H9 (cell line): ENCODE data around the gene SPIN1. TPM values are rescaled to one million over a fixed set of nuclear protein-coding genes. Genes with fewer than 3 reads are reported as not detected.
A peak's percentile ranks its signal among the peaks of the same experiment; 100 is the strongest.

Experiments used
- DNase-seq: peaks from one replicate; pipeline ENCODE4 v3.0.0-alpha.2; 2017
- H2AFZ ChIP-seq: one replicate; pipeline ENCODE4 v1.6.1; 2013; ENCODE audit warnings: mild to moderate bottlenecking, low read length, control low read depth, moderate library complexity
- H2AK5ac ChIP-seq: 2 replicates; pipeline ENCODE4 v1.6.1; 2013; ENCODE audit warnings: low read length, control low read depth, mixed read lengths; ENCODE audit not compliant: insufficient read length
- H2BK120ac ChIP-seq: one replicate; pipeline ENCODE4 v1.6.1; 2013; ENCODE audit warnings: low read depth, mild to moderate bottlenecking, low read length, control low read depth, inconsistent platforms; ENCODE audit not compliant: poor library complexity, severe bottlenecking
- H2BK12ac ChIP-seq: 2 replicates; pipeline ENCODE4 v1.6.1; 2013; ENCODE audit warnings: low read length, control low read depth, mixed read lengths, low read depth; ENCODE audit not compliant: insufficient read length
- H2BK15ac ChIP-seq: 2 replicates; pipeline ENCODE4 v1.6.1; 2013; ENCODE audit warnings: low read depth, low read length, control low read depth
- H2BK20ac ChIP-seq: one replicate; pipeline ENCODE4 v1.6.1; 2013; ENCODE audit warnings: low read depth, mild to moderate bottlenecking, low read length, control low read depth, inconsistent platforms; ENCODE audit not compliant: poor library complexity, severe bottlenecking
- H2BK5ac ChIP-seq: 2 replicates; pipeline ENCODE4 v1.6.1; 2013; ENCODE audit warnings: low read length, control low read depth, mixed read lengths; ENCODE audit not compliant: insufficient read length
- H3K14ac ChIP-seq: 2 replicates; pipeline ENCODE4 v1.6.1; 2013; ENCODE audit warnings: low read length, control low read depth; ENCODE audit not compliant: insufficient read depth
- H3K18ac ChIP-seq: 2 replicates; pipeline ENCODE4 v1.6.1; 2013; ENCODE audit warnings: low read depth, mild to moderate bottlenecking, mixed read lengths, low read length, control low read depth; ENCODE audit not compliant: insufficient read length
- H3K23ac ChIP-seq: 2 replicates; pipeline ENCODE4 v1.6.1; 2013; ENCODE audit warnings: low read length, control low read depth, mixed read lengths, low read depth; ENCODE audit not compliant: insufficient read length
- H3K23me2 ChIP-seq: 2 replicates; pipeline ENCODE4 v1.6.1; 2013; ENCODE audit warnings: low read depth, mild to moderate bottlenecking, mixed read lengths, low read length, control low read depth; ENCODE audit not compliant: insufficient read length, poor library complexity, severe bottlenecking
- H3K27ac ChIP-seq: 2 replicates; pipeline ENCODE4 v1.5.1; 2013; ENCODE audit warnings: low read length, control low read depth, mixed read lengths, low read depth; ENCODE audit not compliant: insufficient read length
- H3K27me3 ChIP-seq: 2 replicates; pipeline ENCODE4 v1.6.1; 2013; ENCODE audit warnings: low read length, control low read depth, inconsistent platforms; ENCODE audit not compliant: insufficient read depth
- H3K4ac ChIP-seq: 2 replicates; pipeline ENCODE4 v1.6.1; 2013; ENCODE audit warnings: low read depth, mild to moderate bottlenecking, control low read depth, inconsistent platforms, low read length, moderate library complexity
- H3K4me1 ChIP-seq: 2 replicates; pipeline ENCODE4 v1.6.1; 2013; ENCODE audit warnings: low read length, control low read depth, inconsistent platforms; ENCODE audit not compliant: insufficient read depth
- H3K4me2 ChIP-seq: 2 replicates; pipeline ENCODE4 v1.6.1; 2013; ENCODE audit warnings: low read length, control low read depth, mixed read lengths; ENCODE audit not compliant: insufficient read length, insufficient read depth
- H3K56ac ChIP-seq: 2 replicates; pipeline ENCODE4 v1.6.1; 2013; ENCODE audit warnings: low read depth, mild to moderate bottlenecking, mixed read lengths, low read length, control low read depth; ENCODE audit not compliant: insufficient read length
- H3K79me1 ChIP-seq: 2 replicates; pipeline ENCODE4 v1.6.1; 2013; ENCODE audit warnings: low read depth, mild to moderate bottlenecking, moderate library complexity, low read length, control low read depth, inconsistent platforms; ENCODE audit not compliant: insufficient read depth, poor library complexity, severe bottlenecking
- H3K79me2 ChIP-seq: 2 replicates; pipeline ENCODE4 v1.6.1; 2013; ENCODE audit warnings: low read length, control low read depth, inconsistent platforms; ENCODE audit not compliant: insufficient read depth
- H3K9ac ChIP-seq: 2 replicates; pipeline ENCODE4 v1.6.1; 2013; ENCODE audit warnings: low read length, control low read depth, mixed read lengths; ENCODE audit not compliant: insufficient read length; ENCODE audit errors: extremely low read depth
- H3K9me3 ChIP-seq: one replicate; pipeline ENCODE4 v1.6.1; 2013; ENCODE audit warnings: low read depth, low read length, inconsistent platforms; ENCODE audit not compliant: control insufficient read depth
- H3T11ph ChIP-seq: one replicate; pipeline ENCODE4 v1.6.1; 2013; ENCODE audit warnings: mild to moderate bottlenecking, low read length, control low read depth, inconsistent platforms
- H4K20me1 ChIP-seq: one replicate; pipeline ENCODE4 v1.6.1; 2013; ENCODE audit not compliant: control insufficient read depth, insufficient read length, insufficient read depth
- H4K5ac ChIP-seq: 2 replicates; pipeline ENCODE4 v1.6.1; 2013; ENCODE audit warnings: low read depth, mild to moderate bottlenecking, mixed read lengths, low read length, control low read depth; ENCODE audit not compliant: insufficient read length
- H4K8ac ChIP-seq: replicated peaks from 2 replicates; pipeline ENCODE4 v1.6.1; 2013; ENCODE audit warnings: low read length, control low read depth, mixed read lengths, low read depth; ENCODE audit not compliant: insufficient read length
- H4K91ac ChIP-seq: 2 replicates; pipeline ENCODE4 v1.6.1; 2013; ENCODE audit warnings: low read depth, mild to moderate bottlenecking, moderate library complexity, mixed read lengths, low read length, control low read depth; ENCODE audit not compliant: insufficient read length
- H3K27ac Mint-ChIP-seq, 3 experiments: 2 replicates in 2 of 3; 3 replicates in 1 of 3; pipeline ENCODE4 v1.8.0; 2020 to 2021; ENCODE audit warnings: mixed read lengths in 3 of 3, mild to moderate bottlenecking in 1 of 3, moderate library complexity in 1 of 3
- H3K27me3 Mint-ChIP-seq: 2 replicates; pipeline ENCODE4 v1.8.0; 2021; ENCODE audit warnings: low read depth, mild to moderate bottlenecking, moderate library complexity, mixed read lengths
- H3K36me3 Mint-ChIP-seq, 3 experiments: 2 replicates in 2 of 3; 3 replicates in 1 of 3; pipeline ENCODE4 v1.8.0; 2020 to 2021; ENCODE audit warnings: low read depth in 3 of 3, mixed read lengths in 3 of 3; ENCODE audit not compliant: insufficient read depth in 1 of 3
- H3K4me1 Mint-ChIP-seq, 2 experiments: 2 replicates each; pipeline ENCODE4 v1.8.0; 2020; ENCODE audit warnings: mixed read lengths in 2 of 2
- H3K4me3 Mint-ChIP-seq, 2 experiments: 2 replicates in 1 of 2; 3 replicates in 1 of 2; pipeline ENCODE4 v1.8.0; 2020 to 2021; ENCODE audit warnings: mild to moderate bottlenecking in 2 of 2, mixed read lengths in 2 of 2, moderate library complexity in 1 of 2
- H3K9me3 Mint-ChIP-seq, 2 experiments: 2 replicates in 1 of 2; 3 replicates in 1 of 2; pipeline ENCODE4 v1.8.0; 2020; ENCODE audit warnings: mild to moderate bottlenecking in 2 of 2, mixed read lengths in 2 of 2, moderate library complexity in 1 of 2
- CTCF ChIP-seq: fragments of 200-600 bp; sonication (generic); conservative IDR thresholded peaks from 3 replicates; pipeline ENCODE4 v1.8.0; 2021; ENCODE audit warnings: antibody characterized with exemption, mild to moderate bottlenecking
- WGBS: extraction: QIAGEN DNeasy Blood & Tissue Kit; methylation state at CpG from one replicate; pipeline ENCODE4 v1.1.7; 2013; ENCODE audit warnings: missing lambda C conversion rate, low lambda C conversion rate, mixed read lengths; ENCODE audit not compliant: insufficient read length; ENCODE audit errors: extremely low coverage; 5-methylcytosine and 5-hydroxymethylcytosine counted together
- total RNA-seq: library from RNA; stranded (reverse); gene quantifications from 2 replicates; pipeline ENCODE4 v1.2.1, GENCODE V29; 2021

The SPIN1 gene
- total RNA-seq, 1 experiment from 2014 or later, result 136 TPM

- Histone ChIP-seq H3K23ac (no peak overlapping the region), H3K14ac (no peak overlapping the region), H2BK15ac (no peak overlapping the region), H3T11ph (no peak overlapping the region), H3K9ac (no peak overlapping the region), H4K8ac (no peak overlapping the region), H3K27ac (no peak overlapping the region), H2BK5ac (no peak overlapping the region), H3K4me2 (no peak overlapping the region), H3K4me1 (peaks cover 5% of the 10 kb centered on the region), H4K91ac (no peak overlapping the region), H2AFZ (no peak overlapping the region), H2AK5ac (no peak overlapping the region), H3K23me2 (no peaks in the 10 kb centered on the region), H3K18ac (no peak overlapping the region), H3K79me1 (peaks cover 7% of the 10 kb centered on the region), H3K56ac (no peak overlapping the region), H2BK20ac (no peak overlapping the region), H3K27me3 (no peaks in the 10 kb centered on the region), H4K5ac (no peak overlapping the region), H3K79me2 (peaks cover 26% of the 10 kb centered on the region; the same call in 1 of the 2 replicates), H3K4ac (no peak overlapping the region), H3K9me3 (no peaks in the 10 kb centered on the region), H2BK12ac (no peak overlapping the region), H2BK120ac (no peak overlapping the region), H4K20me1 (no peaks in the 10 kb centered on the region)
- Mint-ChIP-seq H3K27ac (peak overlapping the region in 1 of 3 experiments; percentile 44; a peak in 2 of 7 replicates), H3K4me3 (no peak overlapping the region), H3K27me3 (no peaks in the 10 kb centered on the region), H3K4me1 (peaks cover 20 to 26% of the 10 kb centered on the region in 2 experiments), H3K36me3 (peaks cover 16 to 50% (median 42%) of the 10 kb centered on the region in 3 experiments; a peak in 6 of 7 replicates), H3K9me3 (no peaks in the 10 kb centered on the region)
- no peak for TF ChIP-seq CTCF
- no peak for DNase-seq
- WGBS, result no CpG with 5 or more reads among the region's 3 CpGs
These were observed 41.6 kb downstream of the SPIN1 start for GRCh38 chr9:88429595-88430430.
